GM21515 (cell line): ENCODE data around the gene LTO1.

Source experiments
- ATAC-seq: cut with Tn5 transposase; IDR thresholded peaks from one replicate; pipeline ENCODE4 v1.9.1; 2021; ENCODE audit not compliant: unreplicated experiment

The LTO1 gene

GRCh38 chr11:69682221-69682620 is 7.1 kb upstream of the LTO1 start:
- no peak for ATAC-seq

GRCh38 chr11:69680688-69681087 is 5.5 kb upstream of the LTO1 start:
- ATAC-seq, result no peak

GRCh38 chr11:69677749-69678148 is 2.6 kb upstream of the LTO1 start:
- no peak for ATAC-seq

- ATAC-seq, result no peak
Observed at GRCh38 chr11:69674267-69674885, 777 bp downstream of the LTO1 start.

GRCh38 chr11:69671734-69672465 is 3.3 kb downstream of the LTO1 start:
- ATAC-seq, result no peak

GRCh38 chr11:69670158-69670845 is 4.9 kb downstream of the LTO1 start:
- ATAC-seq, result no peak

- no peak for ATAC-seq
Observed at GRCh38 chr11:69669486-69669885, 5.7 kb downstream of the LTO1 start.

GRCh38 chr11:69667619-69668604 is 7.2 kb downstream of the LTO1 start:
- no peak for ATAC-seq

- ATAC-seq, result no peak
Observed at GRCh38 chr11:69666752-69667536, 8.2 kb downstream of the LTO1 start.

- no peak for ATAC-seq
Observed at GRCh38 chr11:69666261-69666660, 8.9 kb downstream of the LTO1 start.

GRCh38 chr11:69665669-69666068 is 9.5 kb downstream of the LTO1 start:
- no peak for ATAC-seq

- ATAC-seq, result no peak
Observed at GRCh38 chr11:69664901-69665300, 10.3 kb downstream of the LTO1 start.

GRCh38 chr11:69664103-69664775 is 10.9 kb downstream of the LTO1 start:
- no peak for ATAC-seq

GRCh38 chr11:69663326-69663725 is 11.8 kb downstream of the LTO1 start:
- ATAC-seq, result no peak

GRCh38 chr11:69662806-69663205 is 12.3 kb downstream of the LTO1 start:
- no peak for ATAC-seq

GRCh38 chr11:69662021-69662698 is 13.0 kb downstream of the LTO1 start:
- ATAC-seq, result no peak

- ATAC-seq, result no peak
Observed at GRCh38 chr11:69661413-69661715, 13.8 kb downstream of the LTO1 start.

GRCh38 chr11:69660001-69660500 is 15.1 kb downstream of the LTO1 start:
- no peak for ATAC-seq

- ATAC-seq, result no peak
Observed at GRCh38 chr11:69659591-69659990, 15.6 kb downstream of the LTO1 start.
